ENCODE data around the gene HSP90AA1.

GRCh38 chr14:102121567-102121966 lies 34.7 kb upstream of the HSP90AA1 start:
- TF ChIP-seq CTCF (conservative IDR thresholded peaks at IDR 0.05 in 1 of 2, IDR thresholded peaks at IDR 0.05 in 1 of 2; ENCODE audit: extremely low read depth in 1 of 2, insufficient read depth in 1 of 2, low read depth in 1 of 2, low read length in 2 of 2) (no peak), EZH2 (IDR thresholded peaks at IDR 0.05; ENCODE audit: borderline replicate concordance, low read length) (no peak)
